AG09319 (cell line): ENCODE results near the gene TTLL8.

Source experiments
- DNase-seq: peaks from one replicate; pipeline ENCODE4 v3.0.0-alpha.2; 2010; ENCODE audit warnings: low read depth; ENCODE audit errors: extremely low read depth
- TF ChIP-seq, protein P1 (sequence below): IDR thresholded peaks from 2 replicates; pipeline ENCODE4 v1.5.1; 2011; ENCODE audit warnings: low read depth, mild to moderate bottlenecking, inconsistent platforms, low read length, moderate library complexity

The TTLL8 gene

GRCh38 chr22:50068096-50068495 lies 10.0 kb upstream of the TTLL8 start:
- TF ChIP-seq, protein P1, sequence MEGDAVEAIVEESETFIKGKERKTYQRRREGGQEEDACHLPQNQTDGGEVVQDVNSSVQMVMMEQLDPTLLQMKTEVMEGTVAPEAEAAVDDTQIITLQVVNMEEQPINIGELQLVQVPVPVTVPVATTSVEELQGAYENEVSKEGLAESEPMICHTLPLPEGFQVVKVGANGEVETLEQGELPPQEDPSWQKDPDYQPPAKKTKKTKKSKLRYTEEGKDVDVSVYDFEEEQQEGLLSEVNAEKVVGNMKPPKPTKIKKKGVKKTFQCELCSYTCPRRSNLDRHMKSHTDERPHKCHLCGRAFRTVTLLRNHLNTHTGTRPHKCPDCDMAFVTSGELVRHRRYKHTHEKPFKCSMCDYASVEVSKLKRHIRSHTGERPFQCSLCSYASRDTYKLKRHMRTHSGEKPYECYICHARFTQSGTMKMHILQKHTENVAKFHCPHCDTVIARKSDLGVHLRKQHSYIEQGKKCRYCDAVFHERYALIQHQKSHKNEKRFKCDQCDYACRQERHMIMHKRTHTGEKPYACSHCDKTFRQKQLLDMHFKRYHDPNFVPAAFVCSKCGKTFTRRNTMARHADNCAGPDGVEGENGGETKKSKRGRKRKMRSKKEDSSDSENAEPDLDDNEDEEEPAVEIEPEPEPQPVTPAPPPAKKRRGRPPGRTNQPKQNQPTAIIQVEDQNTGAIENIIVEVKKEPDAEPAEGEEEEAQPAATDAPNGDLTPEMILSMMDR: no peak
- DNase-seq: no peak

- DNase-seq: no peak
- TF ChIP-seq, protein P1: no peak
Measured at GRCh38 chr22:50067244-50067643, 9.1 kb upstream of the TTLL8 start.

DNA sequence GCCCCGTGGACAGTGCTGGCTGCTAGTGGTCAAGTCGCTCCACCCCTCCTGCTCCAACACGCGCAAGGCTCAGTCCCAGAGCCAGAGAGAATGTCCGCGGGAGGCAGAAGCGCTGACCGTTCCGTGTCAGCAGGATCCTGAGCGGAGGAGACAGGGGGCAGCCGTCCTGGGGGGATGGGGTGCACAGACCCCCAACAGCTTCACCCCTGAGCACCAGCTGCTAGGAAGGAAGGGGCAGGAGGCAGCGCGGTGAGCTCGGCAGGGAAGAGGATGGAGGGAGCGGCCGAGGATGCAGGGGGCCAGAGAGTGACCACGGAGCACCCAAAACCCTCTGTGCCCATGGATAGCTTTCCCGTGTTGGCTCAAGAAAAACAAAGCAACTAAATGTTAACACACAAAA lies 6.4 kb upstream of the TTLL8 start:
- DNase-seq: no peak
- TF ChIP-seq, protein P1: no peak

DNA sequence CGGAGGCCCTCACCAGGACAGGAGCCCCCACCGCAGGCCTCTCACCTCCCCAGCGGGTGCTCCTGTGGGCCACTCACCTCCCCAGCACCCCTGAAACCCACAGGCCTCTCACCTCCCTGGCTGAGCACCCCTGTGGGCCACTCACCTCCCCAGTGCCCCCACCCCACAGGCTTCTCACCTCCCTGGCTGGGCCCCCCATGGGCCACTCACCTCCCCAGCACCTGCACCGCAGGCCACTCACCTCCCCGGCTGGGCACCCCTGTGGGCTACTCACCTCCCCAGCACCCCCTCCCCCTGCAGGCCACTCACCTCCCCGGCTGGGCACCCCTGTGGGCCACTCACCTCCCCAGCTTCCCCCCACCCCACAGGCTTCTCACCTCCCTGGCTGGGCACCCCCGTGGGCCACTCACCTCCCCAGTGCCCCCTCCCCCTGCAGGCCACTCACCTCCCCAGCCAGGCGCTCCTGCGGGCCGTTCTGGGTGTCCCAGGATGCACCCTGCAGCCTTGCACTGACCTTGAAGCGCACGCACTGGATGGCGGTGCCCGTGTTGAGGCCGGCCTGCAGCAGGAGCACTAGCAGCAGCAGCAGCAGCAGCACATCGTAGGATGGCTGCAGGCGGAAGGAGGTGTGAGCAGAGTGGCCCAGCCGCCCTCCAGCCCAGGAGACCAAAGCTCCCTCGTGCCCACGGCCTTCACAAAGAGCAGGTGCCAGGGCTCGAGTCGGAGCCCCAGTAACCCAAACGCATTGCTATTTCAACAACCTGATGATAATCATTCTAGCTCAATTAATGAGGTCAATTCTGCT lies 5.7 kb upstream of the TTLL8 start:
- TF ChIP-seq, protein P1: no peak
- no peak for DNase-seq

- no peak for DNase-seq
- TF ChIP-seq, protein P1: no peak
Measured at GRCh38 chr22:50062509-50063135, 4.5 kb upstream of the TTLL8 start.

- no peak for DNase-seq
Measured at GRCh38 chr22:50061824-50062355, 3.8 kb upstream of the TTLL8 start.

More at GRCh38 chr22:50061824-50062355, 3.8 kb upstream of the TTLL8 start:
- TF ChIP-seq, protein P1: no peak
